Measurements from ENCODE around the gene MRM3. TPM values are rescaled to one million over a fixed set of nuclear protein-coding genes. Genes with fewer than 3 reads are reported as not detected.

The MRM3 gene
- total and polyA plus RNA-seq, 2 donors (not counting 3 experiments of a cell fraction or from before 2014, with no cell fraction given) = 17.1 to 19.2 TPM

GRCh38 chr17:745406-745805, 36.7 kb upstream of the MRM3 start:
- H3K9ac ChIP-seq (replicated peaks; ENCODE audit: extremely low read depth, insufficient read depth, low read length) = no peak overlapping the region
- H3K9me1 ChIP-seq (replicated peaks; ENCODE audit: control insufficient read depth, extremely low read depth, insufficient read depth, low read length) = no peaks in the 10 kb centered on the region
- no peak for DNase-seq (ENCODE audit: low read depth, low spot score)
- dilution Hi-C loops (cut with MboI; ENCODE audit: extremely low pct_ligation_motif_present, low sequenced_read_pairs) (no loop called here), intact Hi-C loops (cut with micrococcal nuclease) (no loop called here)
- no peak overlapping the region for H2AFZ ChIP-seq (ENCODE audit: low read depth, low read length)
- H3K27me3 ChIP-seq (ENCODE audit: control insufficient read depth in 2 of 2, insufficient read depth in 2 of 2, low read length in 2 of 2) = no peaks in the 10 kb centered on the region
- ChIA-PET POLR2A (interaction anchor here (0.6 kb wide), 1 partner anchor 251 kb away, joined by 4 read pairs; no protein-coding TSS in a partner anchor), CTCF (interaction anchor here (0.7 to 1.6 kb wide), 6 partner anchors 10 to 333 kb away, joined by 3 to 5 read pairs (median 3); no protein-coding TSS in a partner anchor)
- TF ChIP-seq POLR2A (IDR thresholded peaks at IDR 0.05; ENCODE audit: low read depth, low read length) (no peak), MYC (IDR thresholded peaks at IDR 0.05; ENCODE audit: low read depth, low read length) (no peak), CTCF (IDR thresholded peaks at IDR 0.05; ENCODE audit: extremely low read depth in 1 of 2, insufficient read depth in 1 of 2, low read depth in 1 of 2, low read length in 2 of 2) (no peak), JUN (IDR thresholded peaks at IDR 0.05; ENCODE audit: borderline replicate concordance, insufficient read depth, insufficient read length, low read depth) (no peak)
- H3K4me1 ChIP-seq (ENCODE audit: control insufficient read depth, extremely low read depth, insufficient read depth, low read length) = no peaks in the 10 kb centered on the region
- no peak overlapping the region for H3K27ac ChIP-seq (ENCODE audit: insufficient read depth, low read depth, low read length)
- H3K79me2 ChIP-seq (ENCODE audit: control insufficient read depth, insufficient read depth, low read length) = peaks cover 59% of the 10 kb centered on the region
- no peak overlapping the region for H3K4me2 ChIP-seq (ENCODE audit: insufficient read depth, low read length)
- no peaks in the 10 kb centered on the region for H3K9me3 ChIP-seq (replicated peaks; ENCODE audit: control insufficient read depth, insufficient read depth, low read length)
- no peak for FAIRE-seq
- no TSS peak for BruUV-seq (replicated peaks)
- no peaks in the 10 kb centered on the region for H4K20me1 ChIP-seq (replicated peaks; ENCODE audit: control insufficient read depth, extremely low read depth, insufficient read depth, low read length)
- no peak overlapping the region for H3K4me3 ChIP-seq (replicated peaks in 1 of 3; ENCODE audit: insufficient read depth in 1 of 3, low read depth in 1 of 3, low read length in 3 of 3)
- peaks cover 16 to 48% of the 10 kb centered on the region in 2 experiments for H3K36me3 ChIP-seq (ENCODE audit: control insufficient read depth in 2 of 2, extremely low read depth in 1 of 2, insufficient read depth in 2 of 2, low read length in 2 of 2)

GRCh38 chr17:746181-746580, 36.0 kb upstream of the MRM3 start:
- H3K9ac ChIP-seq (replicated peaks; ENCODE audit: extremely low read depth, insufficient read depth, low read length) = no peak overlapping the region
- no peaks in the 10 kb centered on the region for H3K27me3 ChIP-seq (ENCODE audit: control insufficient read depth in 2 of 2, insufficient read depth in 2 of 2, low read length in 2 of 2)
- no peak overlapping the region for H3K4me3 ChIP-seq (replicated peaks in 1 of 3; ENCODE audit: insufficient read depth in 1 of 3, low read depth in 1 of 3, low read length in 3 of 3)
- dilution Hi-C loops (cut with MboI; ENCODE audit: extremely low pct_ligation_motif_present, low sequenced_read_pairs) (no loop called here), intact Hi-C loops (cut with micrococcal nuclease) (no loop called here)
- BruUV-seq (replicated peaks) = no TSS peak
- ChIA-PET POLR2A (interaction anchor here (0.6 kb wide), 1 partner anchor 250 kb away, joined by 4 read pairs; no protein-coding TSS in a partner anchor), CTCF (interaction anchor here (1.1 to 1.6 kb wide), 5 partner anchors 10 to 235 kb away, joined by 3 to 5 read pairs (median 3); no protein-coding TSS in a partner anchor)
- no peak for TF ChIP-seq MYC (IDR thresholded peaks at IDR 0.05; ENCODE audit: low read depth, low read length)
- no peak for TF ChIP-seq MAX (IDR thresholded peaks at IDR 0.05; ENCODE audit: insufficient read depth, insufficient read length)
- no peak for TF ChIP-seq EZH2 (IDR thresholded peaks at IDR 0.05; ENCODE audit: borderline replicate concordance, low read depth, low read length, severe bottlenecking)
- no peak for TF ChIP-seq CTCF (IDR thresholded peaks at IDR 0.05; ENCODE audit: extremely low read depth in 1 of 2, insufficient read depth in 1 of 2, low read depth in 1 of 2, low read length in 2 of 2)
- TF ChIP-seq POLR2A (IDR thresholded peaks at IDR 0.05; ENCODE audit: low read depth, low read length) = no peak
- no peak for TF ChIP-seq FOS (IDR thresholded peaks at IDR 0.05; ENCODE audit: borderline replicate concordance, insufficient read depth, low read length)
- no peak for TF ChIP-seq POLR2AphosphoS5 (IDR thresholded peaks at IDR 0.05; ENCODE audit: insufficient read depth, low read depth, low read length)
- TF ChIP-seq GATA2 (IDR thresholded peaks at IDR 0.05; ENCODE audit: insufficient read depth, insufficient read length, low read depth, low read length) = no peak
- TF ChIP-seq JUN (IDR thresholded peaks at IDR 0.05; ENCODE audit: borderline replicate concordance, insufficient read depth, insufficient read length, low read depth) = no peak
- H3K9me3 ChIP-seq (replicated peaks; ENCODE audit: control insufficient read depth, insufficient read depth, low read length) = no peaks in the 10 kb centered on the region
- no peak for FAIRE-seq
- H2AFZ ChIP-seq (ENCODE audit: low read depth, low read length) = no peak overlapping the region
- DNase-seq (ENCODE audit: low read depth, low spot score) = no peak
- H3K36me3 ChIP-seq (ENCODE audit: control insufficient read depth in 2 of 2, extremely low read depth in 1 of 2, insufficient read depth in 2 of 2, low read length in 2 of 2) = peaks cover 13 to 42% of the 10 kb centered on the region in 2 experiments
- H4K20me1 ChIP-seq (replicated peaks; ENCODE audit: control insufficient read depth, extremely low read depth, insufficient read depth, low read length) = no peaks in the 10 kb centered on the region
- H3K4me2 ChIP-seq (ENCODE audit: insufficient read depth, low read length) = no peak overlapping the region
- peaks cover 67% of the 10 kb centered on the region for H3K79me2 ChIP-seq (ENCODE audit: control insufficient read depth, insufficient read depth, low read length)
- no peaks in the 10 kb centered on the region for H3K9me1 ChIP-seq (replicated peaks; ENCODE audit: control insufficient read depth, extremely low read depth, insufficient read depth, low read length)
- peaks cover 6% of the 10 kb centered on the region for H3K4me1 ChIP-seq (ENCODE audit: control insufficient read depth, extremely low read depth, insufficient read depth, low read length)
- no peak overlapping the region for H3K27ac ChIP-seq (ENCODE audit: insufficient read depth, low read depth, low read length)
